Islet of Langerhans (tissue), 1 donor: ENCODE data around the gene NCKAP5L.
"Not testable (repeated sequence)": the region's sequence is repeated elsewhere in the genome, so short reads cannot be mapped to it uniquely, and the experiment has no call there.

Experiments used
- FAIRE-seq: peaks from one replicate; lab custom pipeline; 2011; peaks lifted over from hg19 to GRCh38; lab: Jason Lieb, UNC

NCKAP5L gene

DNA sequence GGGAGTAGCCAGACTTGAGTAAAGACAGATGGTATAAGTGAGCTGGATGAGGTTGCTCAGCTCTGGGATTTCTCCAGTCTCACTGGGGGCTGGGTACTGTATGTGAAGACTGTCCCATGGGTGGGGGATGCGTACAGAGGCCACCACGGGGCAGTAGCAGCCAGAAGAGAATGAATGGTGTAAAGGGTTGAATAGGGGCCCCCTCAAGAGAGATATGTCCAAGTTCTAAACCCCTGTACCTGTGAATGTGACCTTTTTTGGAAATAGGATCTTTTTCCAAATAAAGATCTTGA is 36.5 kb upstream of the NCKAP5L start:
- no peak for FAIRE-seq

DNA sequence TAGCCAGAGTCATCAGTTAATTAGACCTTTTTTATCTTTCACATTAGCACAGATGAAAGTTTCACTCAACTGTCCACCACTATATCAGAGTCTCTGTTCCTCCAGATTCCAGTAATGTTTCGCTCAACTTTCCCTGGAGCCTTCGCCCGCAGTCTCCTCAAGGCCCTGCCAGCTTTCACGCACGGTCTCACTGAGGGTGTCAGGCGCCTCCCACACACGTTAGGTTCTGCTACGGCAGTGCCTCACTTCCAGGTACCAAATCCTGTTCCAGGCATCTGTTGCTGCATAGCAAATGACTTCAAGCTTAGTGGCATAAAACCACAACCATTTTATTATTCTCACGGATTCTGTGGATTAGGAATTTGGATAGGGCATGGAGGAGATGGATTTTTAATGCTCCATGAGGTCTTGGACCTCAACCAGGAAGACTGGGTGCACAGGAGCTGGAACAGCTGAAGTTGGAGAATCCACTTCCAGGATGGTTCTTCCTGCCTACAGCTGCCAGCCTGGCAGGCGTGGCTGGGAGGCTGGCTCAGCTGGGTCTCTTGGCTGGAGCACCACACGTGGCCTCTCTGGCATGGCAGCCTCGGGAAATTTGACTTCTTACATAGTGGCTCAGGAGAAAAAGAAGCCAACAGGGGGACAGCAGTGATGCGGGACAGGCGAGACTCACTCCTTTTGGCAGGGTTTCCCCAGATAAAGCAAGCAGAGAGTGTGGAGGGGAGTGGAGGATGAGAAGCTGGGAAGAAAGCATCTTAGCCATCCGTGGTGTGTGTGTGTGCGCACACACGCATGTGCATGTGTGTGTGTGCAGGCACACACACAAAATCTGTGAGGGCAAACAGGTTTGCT is 36.0 kb upstream of the NCKAP5L start:
- no peak for FAIRE-seq

DNA sequence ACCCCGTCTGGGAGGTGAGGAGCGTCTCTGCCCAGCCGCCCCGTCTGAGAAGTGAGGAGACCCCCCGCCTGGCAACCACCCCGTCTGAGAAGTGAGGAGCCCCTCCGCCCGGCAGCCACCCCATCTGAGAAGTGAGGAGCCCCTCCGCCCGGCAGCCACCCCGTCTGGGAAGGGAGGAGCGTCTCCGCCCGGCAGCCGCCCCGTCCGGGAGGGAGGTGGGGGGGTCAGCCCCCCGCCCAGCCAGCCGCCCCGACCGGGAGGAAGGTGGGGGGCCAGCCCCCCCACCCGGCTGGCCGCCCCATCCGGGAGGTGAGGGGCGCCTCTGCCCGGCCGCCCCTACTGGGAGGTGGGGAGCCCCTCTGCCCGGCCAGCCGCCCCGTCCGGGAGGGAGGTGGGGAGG is 32.7 kb upstream of the NCKAP5L start:
- not testable (repeated sequence) for FAIRE-seq

DNA sequence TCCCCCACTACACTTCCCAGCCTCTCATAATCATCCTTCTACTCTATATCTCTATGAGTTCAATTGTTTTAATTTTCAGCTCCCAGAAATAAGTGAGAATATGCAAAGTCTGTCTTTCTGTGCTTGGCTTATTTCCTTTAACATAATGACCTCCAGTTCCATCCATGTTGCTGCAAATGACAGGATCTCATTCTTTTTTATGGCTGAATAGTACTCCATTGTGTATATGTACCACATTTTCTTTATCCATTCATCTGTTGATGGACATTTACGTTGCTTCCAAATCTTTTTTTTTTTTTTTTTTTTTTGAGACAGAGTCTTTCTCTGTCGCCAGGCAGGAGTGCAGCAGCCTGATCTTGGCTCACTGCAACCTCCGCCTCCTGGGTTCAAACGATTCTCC is 27.7 kb upstream of the NCKAP5L start:
- FAIRE-seq, result not testable (repeated sequence)

DNA sequence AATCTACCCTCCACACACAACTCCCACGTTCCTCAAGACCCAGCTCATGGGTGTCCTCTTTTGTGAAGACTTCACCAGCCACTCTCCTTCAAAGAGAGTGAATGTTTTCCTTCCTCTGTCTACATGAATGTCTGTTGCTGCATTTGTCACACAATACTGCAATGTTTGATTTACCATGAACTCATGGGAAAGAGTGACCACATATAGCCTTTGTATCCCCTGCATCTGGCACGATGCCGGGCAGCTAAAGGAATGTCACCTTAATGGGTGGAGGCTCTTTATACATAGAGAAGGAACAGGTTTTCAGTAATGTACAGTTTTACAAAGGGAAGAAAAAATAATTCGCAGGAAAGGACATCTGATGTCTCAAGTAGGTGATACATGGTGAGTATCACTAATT is 26.8 kb upstream of the NCKAP5L start:
- no peak for FAIRE-seq

DNA sequence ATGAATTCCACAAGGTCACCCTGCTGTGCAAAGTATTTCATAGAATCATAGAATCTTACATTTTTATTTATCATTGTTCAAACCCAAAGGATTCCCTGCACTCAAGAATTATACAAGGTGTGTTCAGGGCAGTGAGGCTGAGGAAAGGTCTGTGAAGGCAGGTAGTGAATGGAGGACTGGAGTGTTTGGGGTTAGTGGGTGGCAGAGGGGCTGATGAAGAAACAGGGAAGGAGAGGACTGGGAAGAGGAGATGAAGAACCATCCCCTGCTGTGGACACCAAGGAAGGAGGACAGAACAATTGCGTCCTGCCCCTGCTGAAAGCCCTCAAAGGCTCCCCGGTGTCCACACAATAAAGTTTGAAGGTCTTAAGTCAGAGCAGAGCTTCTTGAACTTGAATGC is 25.5 kb upstream of the NCKAP5L start:
- FAIRE-seq, result no peak

DNA sequence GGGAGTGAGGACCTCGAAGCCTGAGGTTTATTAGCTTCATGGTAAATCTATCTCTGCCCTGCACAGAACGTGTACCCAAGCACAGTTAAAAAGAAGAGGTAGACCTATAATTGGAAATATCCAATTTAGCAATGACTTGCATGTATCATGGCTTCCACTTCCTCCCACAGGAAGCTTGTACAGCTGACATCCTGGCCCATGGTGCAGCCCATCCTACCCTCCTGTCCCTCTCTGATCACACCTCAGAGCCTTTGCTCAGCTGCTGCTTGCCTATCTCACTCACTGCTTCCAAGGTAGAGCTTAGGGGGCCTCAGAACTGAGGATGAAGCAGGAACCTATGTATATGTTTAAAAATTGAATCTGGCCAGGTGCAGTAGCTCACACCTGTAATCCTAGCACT is 18.9 kb upstream of the NCKAP5L start:
- no peak for FAIRE-seq

DNA sequence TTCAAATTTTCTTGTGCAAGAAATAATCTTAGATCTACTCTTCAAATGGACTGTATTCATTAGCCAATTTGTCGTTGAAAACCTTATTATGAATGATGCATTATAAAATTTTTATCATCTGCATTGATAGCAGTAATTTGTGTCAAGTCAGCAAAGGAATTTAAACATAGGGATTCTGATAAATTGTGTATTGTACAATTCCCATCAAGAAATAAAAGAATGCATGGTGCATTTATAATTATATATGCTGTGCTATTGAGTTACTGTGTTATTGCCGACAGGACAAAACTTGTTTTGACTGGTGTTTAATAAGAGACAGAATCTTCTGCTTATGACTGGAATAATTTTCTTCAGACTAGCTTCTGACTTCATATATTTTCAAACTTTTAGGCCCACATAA is 17.8 kb upstream of the NCKAP5L start:
- FAIRE-seq, result no peak

DNA sequence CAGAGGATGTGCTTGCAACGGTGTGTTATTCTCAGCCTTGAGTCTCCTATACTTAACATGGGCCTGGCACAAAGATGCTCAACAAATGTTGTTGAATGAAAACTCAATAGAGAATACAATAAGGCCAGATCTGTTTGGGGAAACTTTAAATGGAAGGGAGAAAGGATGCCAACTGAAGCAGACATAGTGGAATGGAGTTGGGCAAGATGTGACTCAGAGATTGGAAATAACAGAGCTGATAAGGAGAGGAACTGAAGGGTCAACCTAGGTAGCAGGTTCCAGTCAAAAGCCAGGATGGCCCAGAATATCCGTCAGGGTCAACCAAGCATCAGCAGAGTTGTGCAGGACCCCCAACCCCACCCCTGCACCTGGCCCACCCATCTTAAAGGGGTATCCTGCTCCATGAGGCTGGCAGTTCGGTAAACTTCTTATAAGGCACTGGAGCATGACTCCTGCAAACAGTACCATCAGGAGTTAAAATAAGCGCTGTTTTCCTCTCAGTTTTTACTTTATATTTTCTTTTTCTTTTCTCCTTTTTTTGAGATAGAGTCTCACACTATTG is 15.7 kb upstream of the NCKAP5L start:
- no peak for FAIRE-seq

DNA sequence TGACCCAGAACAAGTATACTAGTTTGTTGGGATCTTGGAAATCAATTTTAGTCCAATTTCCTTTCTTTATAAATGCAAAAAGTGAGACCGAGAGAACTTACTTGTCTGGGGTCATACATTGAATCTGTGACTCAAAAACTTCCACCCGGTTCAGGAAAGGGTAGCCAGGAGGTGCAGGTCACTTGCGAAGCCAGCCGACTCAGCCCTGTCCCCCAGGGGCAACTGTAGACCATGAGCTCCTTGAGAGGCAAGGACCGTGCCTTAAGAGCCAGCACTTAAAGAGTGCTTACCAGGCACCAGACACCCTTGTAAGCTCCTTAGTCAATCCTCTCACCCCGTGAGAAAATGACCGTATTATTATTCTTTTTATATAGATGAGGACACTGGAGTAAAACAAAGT is 15.2 kb upstream of the NCKAP5L start:
- FAIRE-seq, result no peak

DNA sequence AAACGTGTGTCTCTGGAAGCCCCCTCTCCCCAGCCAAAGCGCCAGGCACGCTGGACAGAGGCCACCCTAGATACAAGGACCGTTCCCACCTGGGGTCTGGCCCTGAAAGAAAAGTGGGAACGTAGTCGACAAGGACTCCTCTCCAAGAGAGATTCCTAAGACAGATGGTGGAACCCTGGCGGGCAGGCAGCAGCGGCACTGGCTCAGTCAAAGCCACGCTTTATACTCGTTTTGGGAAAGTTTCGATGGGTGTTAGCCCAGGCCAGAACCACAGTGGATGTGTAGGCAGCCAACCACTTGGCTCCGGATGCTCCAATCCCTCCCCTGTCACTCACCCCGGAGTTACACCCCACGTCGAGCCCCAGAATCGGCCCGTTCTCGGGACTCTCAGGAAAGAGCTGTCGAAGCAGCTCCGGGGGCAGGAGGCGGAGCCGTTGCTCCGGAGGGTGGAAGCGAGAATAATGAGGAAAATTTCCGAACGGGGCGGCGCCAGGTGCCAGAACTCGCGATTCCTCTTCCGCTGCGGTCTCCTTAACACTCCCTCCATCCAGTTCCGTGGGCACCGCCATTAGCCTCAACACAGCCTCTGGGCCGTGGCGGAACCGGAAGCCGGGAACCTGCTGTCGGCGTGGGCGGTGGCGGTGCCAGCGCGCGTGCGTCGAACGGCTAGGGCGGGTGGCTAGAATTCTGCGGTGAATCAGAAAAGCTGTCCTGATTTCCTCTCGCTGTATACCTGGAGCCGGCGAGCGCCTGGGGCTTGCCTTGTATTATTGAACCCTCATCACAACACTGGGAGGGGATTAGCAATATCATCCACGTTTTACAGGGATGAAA is 14.5 kb upstream of the NCKAP5L start, which contains the start of gene BCDIN3D:
Gene BCDIN3D (minus strand): TSS at position 588 of the 834 bp plus-strand sequence. CDS start 19 bp downstream, at position 569.
- no peak for FAIRE-seq

DNA sequence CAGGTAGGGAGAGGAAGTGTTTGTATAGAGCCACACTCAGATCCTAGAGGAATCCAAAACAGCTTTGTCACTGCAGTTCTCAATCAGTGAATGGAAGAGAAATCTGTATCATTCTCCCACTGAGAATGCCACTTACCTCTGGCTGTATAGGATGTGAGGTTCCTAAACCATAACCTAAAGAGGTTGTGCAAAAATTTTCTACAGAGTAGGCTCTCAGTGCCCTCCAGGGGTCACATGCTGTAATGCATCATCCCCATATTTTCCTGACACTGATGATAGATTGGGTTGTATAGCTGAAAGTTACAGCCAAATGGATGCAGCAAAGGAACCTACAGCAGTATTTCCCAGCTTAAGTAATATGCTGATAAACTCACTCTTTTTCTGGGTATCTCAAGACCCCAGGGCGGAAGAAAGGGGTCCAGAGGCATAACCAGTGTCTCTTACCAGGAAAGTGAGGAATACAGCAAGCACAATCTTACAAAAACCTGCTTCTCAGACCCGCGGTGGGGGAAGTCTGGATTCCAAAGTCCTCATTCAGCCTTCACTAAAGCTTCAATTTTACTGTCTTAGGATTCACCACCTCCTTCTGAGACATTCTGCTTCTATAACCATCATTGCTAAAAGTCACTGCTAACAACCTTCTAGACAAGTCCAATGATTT is 10.9 kb upstream of the NCKAP5L start:
- FAIRE-seq, result no peak

DNA sequence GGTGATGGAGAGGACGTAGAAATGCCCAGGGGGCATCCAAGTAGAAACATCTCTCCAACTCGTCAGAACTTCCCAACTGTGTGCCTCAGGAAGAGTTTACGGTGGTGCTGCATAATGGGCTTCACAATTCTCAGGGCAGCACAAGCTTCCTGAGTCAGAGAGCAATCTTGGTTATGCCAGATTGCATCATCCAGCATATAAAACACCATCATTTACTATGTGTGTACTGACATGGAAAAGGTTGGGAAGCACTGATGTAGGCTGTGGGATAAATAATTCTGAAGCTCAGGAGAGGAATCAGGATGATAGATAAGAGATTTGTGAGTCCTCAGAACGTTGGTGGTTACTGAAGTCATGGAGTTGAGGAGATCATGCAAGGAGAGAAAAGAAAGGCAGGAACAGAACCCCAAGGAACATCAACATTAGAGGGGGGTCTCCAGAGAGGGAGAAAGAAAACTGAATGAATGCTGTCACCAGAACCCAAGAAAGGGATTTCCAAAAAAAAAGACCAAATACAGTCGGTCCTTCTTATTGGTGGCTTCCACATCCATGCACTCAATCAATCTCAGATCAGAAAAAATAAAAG is 4.7 kb upstream of the NCKAP5L start:
- no peak for FAIRE-seq

DNA sequence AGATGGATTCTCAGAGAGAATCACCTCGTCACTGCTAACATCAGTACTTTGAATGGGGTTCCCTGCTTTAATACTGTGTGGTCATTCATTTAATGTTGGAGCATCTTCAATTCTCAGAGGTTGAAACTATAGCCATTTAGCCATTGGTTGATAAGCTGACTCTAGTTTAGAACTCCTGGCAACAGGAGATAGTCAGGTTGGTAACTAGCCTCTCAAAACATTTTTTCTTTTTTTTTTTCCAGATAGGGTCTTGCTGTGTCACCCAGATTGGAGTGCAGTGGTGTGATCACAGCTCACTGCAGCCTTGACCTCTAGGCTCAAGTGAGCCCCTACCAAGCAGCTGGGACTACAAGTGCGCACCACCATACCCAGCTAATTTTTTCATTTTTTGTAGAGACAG is 3.5 kb upstream of the NCKAP5L start:
- FAIRE-seq, result no peak

DNA sequence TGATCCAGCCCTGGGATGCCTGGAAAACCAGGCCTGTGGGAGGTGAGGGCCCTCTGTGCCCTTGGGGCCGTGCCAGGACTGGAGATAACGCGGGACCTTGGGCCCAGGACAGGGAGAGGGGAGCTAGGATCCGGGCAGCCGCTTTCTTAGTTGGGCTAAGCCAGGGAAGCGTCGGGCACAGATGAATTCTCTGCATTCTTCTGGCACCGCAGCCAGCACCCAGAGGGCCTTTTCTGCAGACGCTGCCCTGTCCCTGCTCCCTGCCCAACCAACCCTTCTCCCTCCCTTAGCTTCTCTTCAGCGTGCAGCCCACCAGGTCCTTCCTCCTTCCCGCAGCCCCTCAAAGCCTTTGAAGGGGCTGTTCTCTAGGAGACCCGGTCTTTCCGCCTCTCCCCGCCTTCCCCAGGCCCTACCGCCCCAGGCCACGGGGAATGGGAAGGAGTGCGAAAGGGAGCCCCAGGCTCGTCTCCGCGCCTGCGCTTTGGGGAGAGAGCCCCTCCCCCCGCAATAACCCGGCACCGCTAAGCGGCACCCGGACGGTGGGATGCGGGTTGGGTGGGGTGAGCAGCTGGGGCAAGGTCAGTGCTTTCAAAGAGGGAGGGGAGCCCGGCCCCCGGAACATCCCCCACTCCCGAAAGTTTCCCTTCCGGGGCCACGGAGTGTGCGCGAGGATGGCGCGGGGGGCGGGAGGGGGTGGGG is 663 bp downstream of the NCKAP5L start:
- FAIRE-seq, result no peak

DNA sequence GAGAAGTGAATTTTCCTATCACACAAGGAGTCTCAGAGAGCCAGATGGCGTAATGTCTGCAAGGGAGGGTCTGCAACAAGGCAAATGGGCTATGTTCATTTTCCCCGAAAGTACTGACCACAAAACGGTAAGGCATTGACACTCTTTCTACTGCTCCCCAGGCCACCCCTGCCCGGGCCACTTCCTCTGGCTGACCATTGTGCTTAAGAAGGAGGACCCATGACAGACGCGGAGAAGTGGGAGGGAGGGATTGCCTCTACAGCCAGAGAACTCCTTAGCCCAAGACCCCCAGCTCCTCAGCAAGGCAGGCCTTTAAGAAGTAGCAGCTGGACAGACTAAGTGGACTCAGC is 1.2 kb downstream of the NCKAP5L start:
- no peak for FAIRE-seq

DNA sequence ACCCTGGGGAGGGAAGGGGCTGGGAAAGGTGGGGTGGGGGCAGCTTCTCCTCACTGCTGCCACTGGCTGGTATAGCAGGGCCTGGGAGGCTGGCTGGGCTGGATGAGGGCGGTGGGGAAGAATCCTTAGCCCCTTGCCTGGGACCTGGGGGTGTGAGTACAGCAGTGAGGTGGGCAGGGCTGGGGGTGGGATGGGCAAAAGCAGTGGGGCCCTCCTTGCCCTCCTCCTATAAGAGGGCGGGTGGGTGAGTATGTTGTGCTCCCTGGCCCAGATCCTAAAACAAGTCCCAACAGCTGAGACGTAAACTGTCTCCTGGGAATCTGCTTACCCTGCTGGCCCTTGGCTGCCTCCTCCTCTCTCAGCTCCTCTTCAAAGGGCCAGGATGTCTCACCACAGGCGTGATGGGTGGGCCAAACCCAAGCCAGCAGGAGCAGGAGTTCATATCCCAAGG is 2.2 kb downstream of the NCKAP5L start:
- no peak for FAIRE-seq

DNA sequence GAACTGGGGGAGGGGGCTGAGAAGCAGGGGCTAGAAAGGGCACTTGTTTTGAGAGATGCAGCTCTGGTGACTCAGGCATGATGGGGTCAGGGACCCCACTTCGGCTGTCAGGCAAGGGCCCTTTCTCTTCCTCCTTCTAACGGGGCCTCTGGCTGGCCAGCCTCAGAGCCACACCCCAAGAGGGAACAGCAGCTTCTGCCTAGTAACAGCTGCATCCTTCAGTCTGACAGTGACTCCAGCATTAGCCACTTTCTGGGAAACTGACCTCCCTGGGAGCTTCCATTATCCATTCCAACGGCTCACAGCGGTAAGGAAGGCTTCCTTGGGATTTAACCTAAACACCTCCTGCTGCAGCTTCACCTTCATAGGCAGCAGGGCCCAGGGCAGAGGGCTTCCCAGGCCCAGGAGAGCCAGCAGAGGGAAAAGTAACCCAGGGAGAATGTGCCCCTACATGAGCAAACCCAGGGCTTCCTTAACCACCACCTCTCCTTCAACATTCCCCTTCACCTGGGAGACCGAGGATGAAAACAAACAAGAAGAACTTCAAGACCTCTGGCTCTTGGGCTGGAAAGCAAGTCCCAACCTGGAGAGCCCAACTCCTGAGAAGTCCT is 2.7 kb downstream of the NCKAP5L start:
- FAIRE-seq, result no peak

DNA sequence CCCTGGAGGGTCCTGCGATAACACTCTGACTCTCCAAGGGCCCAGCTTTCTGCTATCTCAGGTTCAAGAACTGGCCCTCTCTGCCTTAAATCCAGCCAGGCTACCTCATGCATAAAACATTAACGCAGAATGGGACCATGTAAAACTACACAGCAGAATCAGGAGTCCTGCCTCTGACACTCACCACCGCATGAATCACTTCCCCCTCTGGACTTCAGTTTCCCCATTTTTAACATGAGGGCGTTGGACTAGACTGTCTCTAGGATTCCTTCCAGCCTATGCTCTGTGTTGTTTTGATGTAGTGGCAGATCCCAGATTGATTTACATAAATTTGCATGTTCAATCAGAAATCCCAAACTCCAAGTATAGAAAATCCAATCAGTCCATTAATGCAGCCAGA is 3.3 kb downstream of the NCKAP5L start:
- FAIRE-seq, result no peak

DNA sequence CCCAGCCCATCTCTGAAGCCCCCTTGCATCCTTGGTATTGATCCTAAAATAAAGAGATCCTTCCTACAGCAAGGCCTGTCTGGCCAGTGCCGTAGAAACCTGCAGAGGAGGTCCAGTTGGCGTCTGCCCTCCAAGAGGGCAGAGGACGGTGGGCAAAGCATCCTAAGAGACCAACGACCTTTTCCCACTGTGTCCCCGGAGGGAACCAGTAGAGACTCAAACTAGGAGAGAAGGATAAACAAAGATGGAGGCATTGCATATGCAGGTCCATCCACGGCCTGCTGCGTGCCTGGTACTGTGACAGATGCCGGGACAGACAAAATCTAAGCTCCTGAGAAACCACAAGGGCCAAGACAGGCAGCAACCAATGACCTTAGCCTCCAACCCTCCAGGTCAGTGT is 3.8 kb downstream of the NCKAP5L start:
- no peak for FAIRE-seq

DNA sequence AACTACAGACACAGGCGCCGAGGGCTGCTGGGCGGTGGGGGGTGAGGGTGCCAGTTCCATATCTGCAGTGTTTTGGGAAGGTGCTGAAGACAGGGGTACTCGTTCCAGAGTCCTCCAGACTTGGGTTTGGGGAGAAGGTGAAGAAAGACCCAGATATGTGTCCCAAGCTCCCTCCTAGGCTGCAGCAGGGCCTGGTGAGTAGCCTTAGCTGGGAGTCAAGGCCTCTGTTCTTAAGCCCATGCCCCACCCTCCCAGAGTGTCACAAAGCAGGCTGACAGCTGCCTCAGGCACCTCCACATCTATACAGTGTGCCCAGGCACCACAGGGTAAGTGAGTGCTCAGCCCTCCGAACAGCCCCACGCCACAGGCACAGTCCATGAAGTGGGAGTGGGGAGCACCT is 4.3 kb downstream of the NCKAP5L start:
- FAIRE-seq, result no peak
